ENCODE results near the gene BRME1. TPM values are rescaled to one million over a fixed set of nuclear protein-coding genes. Genes with fewer than 3 reads are reported as not detected.

The BRME1 gene
- total RNA-seq, 1 donor from 2014 or later: 1.4 TPM

DNA sequence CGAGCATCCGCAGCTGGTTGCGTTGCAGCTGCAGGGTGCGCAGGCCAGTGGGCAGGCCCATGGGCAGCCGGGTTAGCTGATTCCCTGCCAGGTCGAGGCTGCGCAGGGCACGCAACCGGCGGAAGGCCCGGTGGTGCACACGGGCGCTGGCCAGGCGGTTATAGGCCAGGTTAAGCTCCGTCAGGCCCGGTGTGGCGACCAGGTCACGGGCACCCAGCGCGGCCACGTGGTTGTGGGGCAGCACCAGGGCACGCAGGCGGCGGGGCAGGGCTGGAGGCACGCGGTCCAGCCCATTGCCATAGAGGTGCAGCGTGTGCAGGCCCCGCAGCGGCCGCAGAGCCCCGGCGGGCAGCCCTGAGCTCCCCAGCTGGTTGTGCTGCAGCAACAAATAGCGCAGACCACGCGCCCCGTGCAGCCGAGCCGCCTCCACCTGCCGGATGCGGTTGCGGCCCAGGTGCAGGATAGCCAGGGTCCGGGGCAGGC is 27.0 kb upstream of the BRME1 start:
- DNase-seq (ENCODE audit: low read depth): no peak
- TF ChIP-seq, protein P1, sequence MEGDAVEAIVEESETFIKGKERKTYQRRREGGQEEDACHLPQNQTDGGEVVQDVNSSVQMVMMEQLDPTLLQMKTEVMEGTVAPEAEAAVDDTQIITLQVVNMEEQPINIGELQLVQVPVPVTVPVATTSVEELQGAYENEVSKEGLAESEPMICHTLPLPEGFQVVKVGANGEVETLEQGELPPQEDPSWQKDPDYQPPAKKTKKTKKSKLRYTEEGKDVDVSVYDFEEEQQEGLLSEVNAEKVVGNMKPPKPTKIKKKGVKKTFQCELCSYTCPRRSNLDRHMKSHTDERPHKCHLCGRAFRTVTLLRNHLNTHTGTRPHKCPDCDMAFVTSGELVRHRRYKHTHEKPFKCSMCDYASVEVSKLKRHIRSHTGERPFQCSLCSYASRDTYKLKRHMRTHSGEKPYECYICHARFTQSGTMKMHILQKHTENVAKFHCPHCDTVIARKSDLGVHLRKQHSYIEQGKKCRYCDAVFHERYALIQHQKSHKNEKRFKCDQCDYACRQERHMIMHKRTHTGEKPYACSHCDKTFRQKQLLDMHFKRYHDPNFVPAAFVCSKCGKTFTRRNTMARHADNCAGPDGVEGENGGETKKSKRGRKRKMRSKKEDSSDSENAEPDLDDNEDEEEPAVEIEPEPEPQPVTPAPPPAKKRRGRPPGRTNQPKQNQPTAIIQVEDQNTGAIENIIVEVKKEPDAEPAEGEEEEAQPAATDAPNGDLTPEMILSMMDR (conservative IDR thresholded peaks at IDR 0.05; ENCODE audit: low read depth, low read length): no peak
- H3K4me3 ChIP-seq (ENCODE audit: low read depth, low read length): no peak overlapping the region

DNA sequence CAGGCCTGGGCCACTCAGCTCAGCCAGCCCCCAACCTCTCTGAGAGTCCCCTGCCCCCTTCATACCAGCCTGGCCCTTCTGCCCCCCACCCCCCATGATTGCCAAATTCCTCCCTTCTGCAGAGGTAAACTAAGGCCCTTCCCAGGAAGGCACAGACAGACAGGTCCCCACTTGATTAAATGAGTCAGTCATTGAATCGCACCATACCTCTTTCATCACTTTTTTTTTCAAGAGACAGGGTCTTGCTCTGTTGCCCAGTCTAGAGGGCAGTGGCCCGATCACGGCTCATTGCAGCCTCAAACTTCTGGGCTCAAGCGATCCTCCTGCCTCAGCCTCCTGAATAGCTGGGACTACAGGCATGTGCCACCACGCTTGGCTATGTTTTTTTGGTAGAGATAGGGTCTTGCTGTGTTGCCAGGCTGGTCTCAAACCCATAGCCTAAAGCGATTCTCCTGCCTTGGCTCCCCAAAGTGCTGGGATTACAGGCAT is 26.3 kb upstream of the BRME1 start:
- DNase-seq (ENCODE audit: low read depth): no peak
- H3K4me3 ChIP-seq (ENCODE audit: low read depth, low read length): no peak overlapping the region
- TF ChIP-seq, protein P1 (conservative IDR thresholded peaks at IDR 0.05; ENCODE audit: low read depth, low read length): no peak

DNA sequence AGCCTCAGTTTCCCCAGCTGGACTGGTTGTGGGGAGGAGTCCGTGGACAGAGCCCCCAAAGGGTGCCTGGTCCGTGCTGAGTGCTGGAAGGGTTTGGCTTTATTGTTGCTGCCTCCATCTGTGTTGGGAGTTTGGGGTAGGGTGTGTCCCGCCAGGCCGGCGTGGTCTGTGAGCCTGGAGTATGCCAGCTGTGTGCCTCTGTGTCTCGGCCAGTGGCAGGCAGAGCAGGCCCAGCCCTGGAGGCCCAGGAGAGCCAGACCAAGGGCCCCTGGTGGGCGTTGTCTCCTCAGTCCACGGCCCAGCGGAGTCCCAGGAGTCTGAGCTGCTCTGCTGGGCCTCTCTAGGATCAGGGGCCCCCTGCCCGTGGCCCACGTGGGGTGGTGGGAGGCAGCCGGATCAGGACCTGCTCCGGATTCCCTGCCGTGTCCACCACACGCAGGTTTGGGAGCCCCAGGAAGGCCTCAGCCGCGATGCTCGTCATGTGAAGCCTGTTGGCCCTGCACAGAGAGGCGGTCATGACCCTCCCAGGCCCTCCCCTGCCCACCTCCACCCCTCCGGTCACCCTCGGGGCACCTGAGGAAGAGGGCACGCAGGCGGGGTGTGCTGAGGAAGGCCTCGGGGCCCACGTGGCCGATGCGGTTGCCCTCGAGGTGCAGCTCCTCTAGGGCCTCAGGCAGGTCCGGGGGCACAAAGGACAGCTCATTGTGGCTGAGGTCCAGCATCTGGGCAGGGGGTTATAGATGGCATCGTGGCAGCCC is 25.7 kb upstream of the BRME1 start:
- no peak for DNase-seq (ENCODE audit: low read depth)
- TF ChIP-seq, protein P1 (conservative IDR thresholded peaks at IDR 0.05; ENCODE audit: low read depth, low read length): no peak
- no peak overlapping the region for H3K4me3 ChIP-seq (ENCODE audit: low read depth, low read length)

DNA sequence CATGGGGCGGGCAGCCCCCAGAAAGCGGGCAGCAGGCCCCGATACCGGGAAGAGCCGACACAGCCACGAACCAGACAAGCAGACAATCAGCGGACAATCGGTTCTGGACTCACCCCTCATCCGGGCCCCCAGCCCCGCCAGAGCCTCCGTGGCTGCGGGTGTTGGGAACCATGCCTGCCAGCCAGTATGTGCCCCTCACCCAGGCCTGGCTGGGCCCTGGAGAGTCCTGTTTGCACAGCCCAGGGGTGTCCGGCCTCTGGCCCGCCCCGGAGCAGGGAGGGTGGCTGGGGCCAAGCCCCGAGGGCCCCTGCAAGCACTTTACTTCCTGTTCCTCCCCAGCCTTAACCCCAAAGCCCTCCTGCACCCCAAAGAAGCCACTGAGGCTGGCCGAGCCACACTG is 24.5 kb upstream of the BRME1 start:
- no peak for DNase-seq (ENCODE audit: low read depth)
- H3K4me3 ChIP-seq (ENCODE audit: low read depth, low read length): no peak overlapping the region
- TF ChIP-seq, protein P1 (conservative IDR thresholded peaks at IDR 0.05; ENCODE audit: low read depth, low read length): no peak

DNA sequence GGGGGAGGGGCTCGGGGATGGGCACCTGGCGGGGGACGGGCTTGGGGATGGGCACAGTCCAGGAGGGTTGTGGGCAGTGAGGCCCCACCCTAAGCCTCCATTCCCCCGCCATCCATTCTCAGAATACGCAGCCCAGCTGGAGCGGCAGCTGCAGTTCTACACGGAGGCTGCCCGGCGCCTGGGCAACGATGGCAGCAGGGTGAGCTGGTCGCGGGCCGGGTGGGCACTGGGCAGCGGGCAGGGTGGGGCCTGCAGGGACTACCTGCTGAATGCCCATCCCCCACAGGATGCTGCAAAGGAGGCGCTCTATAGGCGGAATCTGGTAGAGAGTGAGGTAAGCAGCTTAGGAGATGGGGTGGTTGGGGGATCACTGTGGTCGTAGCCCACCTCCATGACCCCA is 24.0 kb upstream of the BRME1 start:
- TF ChIP-seq, protein P1 (conservative IDR thresholded peaks at IDR 0.05; ENCODE audit: low read depth, low read length): no peak
- no peak for DNase-seq (ENCODE audit: low read depth)
- no peak overlapping the region for H3K4me3 ChIP-seq (ENCODE audit: low read depth, low read length)

DNA sequence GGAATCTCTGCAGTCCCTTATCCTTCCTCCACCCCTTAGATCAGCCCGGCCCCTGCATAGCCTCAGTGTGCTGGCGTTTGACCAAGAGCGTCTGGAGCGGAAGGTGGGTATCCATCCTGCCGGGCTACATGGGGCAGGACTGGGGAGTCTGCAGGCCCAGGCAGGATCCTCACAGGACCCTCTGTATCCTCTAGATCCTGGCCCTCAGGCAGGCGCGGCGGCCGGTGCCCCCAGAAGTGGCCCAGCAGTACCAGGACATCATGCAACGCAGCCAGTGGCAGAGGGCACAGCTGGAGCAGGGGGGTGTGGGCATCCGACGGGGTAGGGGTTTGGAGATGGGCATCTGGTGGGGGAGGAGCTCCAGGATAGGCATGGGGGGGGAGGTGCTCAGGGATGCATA is 23.4 kb upstream of the BRME1 start:
- DNase-seq (ENCODE audit: low read depth): no peak
- TF ChIP-seq, protein P1 (conservative IDR thresholded peaks at IDR 0.05; ENCODE audit: low read depth, low read length): no peak

DNA sequence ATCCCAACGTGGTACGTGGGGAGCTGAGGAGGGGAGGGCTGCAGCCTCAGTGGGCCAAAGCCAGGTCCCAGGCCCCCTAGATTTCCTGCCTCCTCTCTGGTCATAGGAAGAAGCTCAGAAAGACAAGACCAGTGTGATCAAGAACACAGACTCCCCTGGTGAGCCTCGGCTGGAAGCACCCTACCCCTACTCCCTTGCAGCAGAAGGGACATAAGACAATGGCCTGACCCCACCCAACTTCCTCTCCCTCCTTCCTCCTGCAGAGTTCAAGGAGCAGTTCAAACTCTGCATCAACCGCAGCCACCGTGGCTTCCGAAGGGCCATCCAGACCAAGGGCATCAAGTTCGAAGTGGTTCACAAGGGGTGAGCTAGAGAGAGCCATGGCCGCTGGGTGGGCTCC is 20.8 kb upstream of the BRME1 start:
- H3K4me3 ChIP-seq (ENCODE audit: low read depth, low read length): no peak overlapping the region
- DNase-seq (ENCODE audit: low read depth): no peak
- TF ChIP-seq, protein P1 (conservative IDR thresholded peaks at IDR 0.05; ENCODE audit: low read depth, low read length): no peak

More for the DNA sequence above, 23.4 kb upstream of the BRME1 start:
- H3K4me3 ChIP-seq (ENCODE audit: low read depth, low read length): no peak overlapping the region

Data from epithelial cell of proximal tubule (primary cell).